Mesendoderm (in vitro differentiated cells): Measurements from ENCODE around the gene RAB3C.
A peak's percentile ranks its signal among the peaks of the same experiment; 100 is the strongest.

Experiments
- DNase-seq: peaks from one replicate; pipeline ENCODE4 v3.0.0; 2013
- H2AK5ac ChIP-seq: 2 replicates; pipeline ENCODE4 v1.6.1; 2013; ENCODE audit warnings: low read length, inconsistent platforms
- H2BK120ac ChIP-seq: 2 replicates; pipeline ENCODE4 v1.6.1; 2013; ENCODE audit warnings: low read depth, mild to moderate bottlenecking, low read length, moderate library complexity, mixed read lengths
- H2BK15ac ChIP-seq: replicated peaks from 2 replicates; pipeline ENCODE4 v1.6.1; 2013; ENCODE audit warnings: low read depth, mild to moderate bottlenecking, moderate library complexity
- H2BK5ac ChIP-seq: 2 replicates; pipeline ENCODE4 v1.6.1; 2013; ENCODE audit warnings: low read length, inconsistent platforms
- H3K18ac ChIP-seq: 2 replicates; pipeline ENCODE4 v1.6.1; 2013; ENCODE audit warnings: mild to moderate bottlenecking, low read length, mixed read lengths
- H3K23ac ChIP-seq: one replicate; pipeline ENCODE4 v1.6.1; 2013; ENCODE audit warnings: low read length
- H3K27ac ChIP-seq: 2 replicates; pipeline ENCODE4 v1.5.1; 2013; ENCODE audit warnings: low read depth, mild to moderate bottlenecking, inconsistent platforms, low read length, moderate library complexity
- H3K27me3 ChIP-seq: 2 replicates; pipeline ENCODE4 v1.6.1; 2013; ENCODE audit warnings: low read length, control low read depth, mild to moderate bottlenecking, inconsistent platforms; ENCODE audit not compliant: insufficient read depth, poor library complexity
- H3K36me3 ChIP-seq: 2 replicates; pipeline ENCODE4 v1.6.1; 2013; ENCODE audit warnings: low read length, inconsistent platforms; ENCODE audit not compliant: control insufficient read depth, insufficient read depth
- H3K4ac ChIP-seq: one replicate; pipeline ENCODE4 v1.6.1; 2013; ENCODE audit warnings: low read depth, mild to moderate bottlenecking, low read length, moderate library complexity
- H3K4me1 ChIP-seq: 2 replicates; pipeline ENCODE4 v1.6.1; 2013; ENCODE audit warnings: low read depth, low read length, inconsistent platforms; ENCODE audit not compliant: control insufficient read depth
- H3K4me2 ChIP-seq: 2 replicates; pipeline ENCODE4 v1.6.1; 2013; ENCODE audit warnings: low read length
- H3K4me3 ChIP-seq: 2 replicates; pipeline ENCODE4 v1.5.1; 2013; ENCODE audit warnings: mild to moderate bottlenecking, low read length
- H3K56ac ChIP-seq: one replicate; pipeline ENCODE4 v1.6.1; 2013; ENCODE audit warnings: low read length
- H3K79me1 ChIP-seq: 2 replicates; pipeline ENCODE4 v1.6.1; 2013; ENCODE audit warnings: low read length, inconsistent platforms
- H3K79me2 ChIP-seq: 2 replicates; pipeline ENCODE4 v1.6.1; 2013; ENCODE audit warnings: mild to moderate bottlenecking, low read length; ENCODE audit not compliant: control insufficient read depth, insufficient read depth
- H3K9ac ChIP-seq: 2 replicates; pipeline ENCODE4 v1.6.1; 2013; ENCODE audit warnings: low read length, inconsistent platforms
- H4K5ac ChIP-seq: one replicate; pipeline ENCODE4 v1.6.1; 2013; ENCODE audit warnings: low read length
- H4K8ac ChIP-seq: one replicate; pipeline ENCODE4 v1.6.1; 2013; ENCODE audit warnings: low read depth, mild to moderate bottlenecking, control low read depth, low read length, moderate library complexity
- WGBS: extraction: QIAGEN DNeasy Blood & Tissue Kit; methylation state at CpG from one replicate; pipeline ENCODE4 v1.1.7; 2013; ENCODE audit warnings: low lambda C conversion rate, missing lambda C conversion rate; ENCODE audit not compliant: insufficient coverage; ENCODE audit errors: extremely low coverage; 5-methylcytosine and 5-hydroxymethylcytosine counted together

The RAB3C gene

GRCh38 chr5:58803056-58803455, 220.2 kb downstream of the RAB3C start:
- no peak overlapping the region for H3K27ac ChIP-seq
- H3K36me3 ChIP-seq, result no peaks in the 10 kb centered on the region

GRCh38 chr5:58804291-58804690, 221.4 kb downstream of the RAB3C start:
- Histone ChIP-seq H2BK15ac (no peak overlapping the region), H4K8ac (no peak overlapping the region), H2BK120ac (no peak overlapping the region), H3K4me2 (no peak overlapping the region), H3K36me3 (no peaks in the 10 kb centered on the region), H3K4ac (no peak overlapping the region), H3K56ac (no peak overlapping the region), H3K27ac (no peak overlapping the region), H2BK5ac (no peak overlapping the region), H3K18ac (no peak overlapping the region), H3K9ac (no peak overlapping the region), H4K5ac (no peak overlapping the region), H3K79me2 (no peaks in the 10 kb centered on the region), H3K4me1 (no peaks in the 10 kb centered on the region), H3K79me1 (no peaks in the 10 kb centered on the region), H3K4me3 (no peak overlapping the region), H3K23ac (no peak overlapping the region), H2AK5ac (no peak overlapping the region), H3K27me3 (no peaks in the 10 kb centered on the region)
- DNase-seq, result peak; percentile 95

More at GRCh38 chr5:58803056-58803455, 220.2 kb downstream of the RAB3C start:
- Histone ChIP-seq H4K5ac (no peak overlapping the region), H4K8ac (no peak overlapping the region), H3K79me1 (no peaks in the 10 kb centered on the region), H3K23ac (no peak overlapping the region), H2AK5ac (no peak overlapping the region), H3K27me3 (no peaks in the 10 kb centered on the region), H3K79me2 (no peaks in the 10 kb centered on the region), H2BK120ac (no peak overlapping the region), H2BK5ac (no peak overlapping the region), H3K18ac (no peak overlapping the region), H2BK15ac (no peak overlapping the region), H3K4me2 (no peak overlapping the region), H3K4me1 (no peaks in the 10 kb centered on the region), H3K9ac (no peak overlapping the region), H3K56ac (no peak overlapping the region), H3K4ac (no peak overlapping the region), H3K4me3 (no peak overlapping the region)
- DNase-seq, result no peak

- Histone ChIP-seq H3K79me1 (no peaks in the 10 kb centered on the region), H3K4me2 (no peak overlapping the region), H3K4ac (no peak overlapping the region), H2BK5ac (no peak overlapping the region), H3K27me3 (no peaks in the 10 kb centered on the region), H3K4me3 (no peak overlapping the region), H3K23ac (no peak overlapping the region), H3K79me2 (no peaks in the 10 kb centered on the region), H2BK120ac (no peak overlapping the region), H3K4me1 (no peaks in the 10 kb centered on the region), H3K18ac (no peak overlapping the region), H4K8ac (no peak overlapping the region), H2BK15ac (no peak overlapping the region), H4K5ac (no peak overlapping the region), H2AK5ac (no peak overlapping the region), H3K56ac (no peak overlapping the region), H3K9ac (no peak overlapping the region), H3K27ac (no peak overlapping the region), H3K36me3 (no peaks in the 10 kb centered on the region)
- WGBS, result no CpG with 5 or more reads among the region's 1 CpG
- no peak for DNase-seq
Observed at GRCh38 chr5:58810086-58810485, 227.2 kb downstream of the RAB3C start.

- no CpG with 5 or more reads among the region's 3 CpGs for WGBS
- no peaks in the 10 kb centered on the region for H3K27me3 ChIP-seq
- H3K79me2 ChIP-seq, result no peaks in the 10 kb centered on the region
- no peak overlapping the region for H3K23ac ChIP-seq
- no peak overlapping the region for H4K5ac ChIP-seq
- H3K79me1 ChIP-seq, result no peaks in the 10 kb centered on the region
- no peak overlapping the region for H3K18ac ChIP-seq
- H3K36me3 ChIP-seq, result no peaks in the 10 kb centered on the region
- no peak overlapping the region for H2BK5ac ChIP-seq
- H3K4me3 ChIP-seq, result no peak overlapping the region
- DNase-seq, result no peak
- H3K27ac ChIP-seq, result no peak overlapping the region
- no peak overlapping the region for H3K4me2 ChIP-seq
- H3K4me1 ChIP-seq, result no peaks in the 10 kb centered on the region
- no peak overlapping the region for H3K4ac ChIP-seq
- no peak overlapping the region for H2BK15ac ChIP-seq
- H3K56ac ChIP-seq, result no peak overlapping the region
- no peak overlapping the region for H3K9ac ChIP-seq
- no peak overlapping the region for H2AK5ac ChIP-seq
- H2BK120ac ChIP-seq, result no peak overlapping the region
- no peak overlapping the region for H4K8ac ChIP-seq
Observed at GRCh38 chr5:58813855-58814254, 231.0 kb downstream of the RAB3C start.

GRCh38 chr5:58816181-58816731, 233.4 kb downstream of the RAB3C start:
- H4K8ac ChIP-seq, result no peak overlapping the region
- no CpG with 5 or more reads among the region's 4 CpGs for WGBS
- H2BK120ac ChIP-seq, result no peak overlapping the region
- no peaks in the 10 kb centered on the region for H3K4me1 ChIP-seq
- DNase-seq, result no peak
- no peak overlapping the region for H2AK5ac ChIP-seq
- H2BK15ac ChIP-seq, result no peak overlapping the region
- H3K4me2 ChIP-seq, result no peak overlapping the region
- no peaks in the 10 kb centered on the region for H3K79me2 ChIP-seq
- no peak overlapping the region for H3K18ac ChIP-seq
- H3K79me1 ChIP-seq, result no peaks in the 10 kb centered on the region
- no peak overlapping the region for H3K4ac ChIP-seq
- no peaks in the 10 kb centered on the region for H3K27me3 ChIP-seq
- no peak overlapping the region for H3K23ac ChIP-seq
- no peak overlapping the region for H2BK5ac ChIP-seq
- H3K4me3 ChIP-seq, result no peak overlapping the region
- H3K56ac ChIP-seq, result no peak overlapping the region
- no peak overlapping the region for H4K5ac ChIP-seq
- H3K27ac ChIP-seq, result no peak overlapping the region
- no peaks in the 10 kb centered on the region for H3K36me3 ChIP-seq
- no peak overlapping the region for H3K9ac ChIP-seq

- no peak overlapping the region for H3K4ac ChIP-seq
- WGBS, result no CpG with 5 or more reads among the region's 1 CpG
- no peaks in the 10 kb centered on the region for H3K4me1 ChIP-seq
- H4K8ac ChIP-seq, result no peak overlapping the region
- no peak overlapping the region for H2BK15ac ChIP-seq
- H3K4me3 ChIP-seq, result no peak overlapping the region
- no peak for DNase-seq
- H3K23ac ChIP-seq, result no peak overlapping the region
- H3K27me3 ChIP-seq, result no peaks in the 10 kb centered on the region
- H4K5ac ChIP-seq, result no peak overlapping the region
- no peak overlapping the region for H2BK5ac ChIP-seq
- H2BK120ac ChIP-seq, result no peak overlapping the region
- no peak overlapping the region for H3K27ac ChIP-seq
- H2AK5ac ChIP-seq, result no peak overlapping the region
- no peak overlapping the region for H3K18ac ChIP-seq
- no peak overlapping the region for H3K4me2 ChIP-seq
- H3K9ac ChIP-seq, result no peak overlapping the region
- H3K79me1 ChIP-seq, result no peaks in the 10 kb centered on the region
- no peaks in the 10 kb centered on the region for H3K79me2 ChIP-seq
- H3K56ac ChIP-seq, result no peak overlapping the region
- H3K36me3 ChIP-seq, result no peaks in the 10 kb centered on the region
Observed at GRCh38 chr5:58818465-58818864, 235.6 kb downstream of the RAB3C start.
